Trophoblast cell (in vitro differentiated cells and primary cell): ENCODE results near the gene SYNM.

Source experiments
- DNase-seq, 2 donors: peaks; one replicate each; pipeline ENCODE4 v3.0.0-alpha.2; 2016
- H2AFZ ChIP-seq: 2 replicates; pipeline ENCODE4 v1.6.1; 2013; ENCODE audit warnings: low read length, moderate library complexity, mild to moderate bottlenecking; ENCODE audit not compliant: insufficient read depth, poor library complexity
- H2AK5ac ChIP-seq: 2 replicates; pipeline ENCODE4 v1.6.1; 2013; ENCODE audit warnings: mild to moderate bottlenecking, low read length
- H2BK120ac ChIP-seq: 2 replicates; pipeline ENCODE4 v1.6.1; 2013; ENCODE audit warnings: low read length, mild to moderate bottlenecking, moderate library complexity; ENCODE audit not compliant: insufficient read depth, poor library complexity
- H2BK12ac ChIP-seq: 2 replicates; pipeline ENCODE4 v1.6.1; 2013; ENCODE audit warnings: mild to moderate bottlenecking, low read length, moderate library complexity
- H2BK5ac ChIP-seq: 2 replicates; pipeline ENCODE4 v1.6.1; 2013; ENCODE audit warnings: low read length, low read depth, moderate library complexity, mild to moderate bottlenecking; ENCODE audit not compliant: poor library complexity
- H3K14ac ChIP-seq: 2 replicates; pipeline ENCODE4 v1.6.1; 2013; ENCODE audit warnings: mild to moderate bottlenecking, low read length
- H3K18ac ChIP-seq: 2 replicates; pipeline ENCODE4 v1.6.1; 2013; ENCODE audit warnings: mild to moderate bottlenecking, low read length
- H3K23ac ChIP-seq: 2 replicates; pipeline ENCODE4 v1.6.1; 2013; ENCODE audit warnings: low read length
- H3K27ac ChIP-seq: 2 replicates; pipeline ENCODE4 v1.5.1; 2013; ENCODE audit warnings: low read depth, mild to moderate bottlenecking, inconsistent platforms, low read length, moderate library complexity
- H3K27me3 ChIP-seq: 2 replicates; pipeline ENCODE4 v1.6.1; 2013; ENCODE audit warnings: inconsistent platforms, mild to moderate bottlenecking, low read length, moderate library complexity; ENCODE audit not compliant: insufficient read depth
- H3K36me3 ChIP-seq, 2 experiments: 1 replicate in 1 of 2; 2 replicates in 1 of 2; pipeline ENCODE4 v1.6.1; 2013; ENCODE audit warnings: low read length in 2 of 2, mild to moderate bottlenecking in 2 of 2, moderate library complexity in 1 of 2; ENCODE audit not compliant: insufficient read depth in 2 of 2, control insufficient read depth in 1 of 2
- H3K4ac ChIP-seq: 2 replicates; pipeline ENCODE4 v1.6.1; 2013; ENCODE audit warnings: low read depth, mild to moderate bottlenecking, low read length, moderate library complexity
- H3K4me1 ChIP-seq, 2 experiments: 1 replicate in 1 of 2; 2 replicates in 1 of 2; pipeline ENCODE4 v1.6.1; 2013; ENCODE audit warnings: low read length in 2 of 2, mild to moderate bottlenecking in 2 of 2, moderate library complexity in 1 of 2; ENCODE audit not compliant: insufficient read depth in 2 of 2, control insufficient read depth in 1 of 2
- H3K4me2 ChIP-seq: 2 replicates; pipeline ENCODE4 v1.6.1; 2013; ENCODE audit warnings: inconsistent platforms, mild to moderate bottlenecking, low read length, moderate library complexity
- H3K4me3 ChIP-seq: 2 replicates; pipeline ENCODE4 v1.5.1; 2013; ENCODE audit warnings: mild to moderate bottlenecking, low read depth, low read length, inconsistent platforms
- H3K79me1 ChIP-seq: one replicate; pipeline ENCODE4 v1.6.1; 2013; ENCODE audit warnings: low read length
- H3K79me2 ChIP-seq: 2 replicates; pipeline ENCODE4 v1.6.1; 2013; ENCODE audit warnings: low read length, mild to moderate bottlenecking; ENCODE audit not compliant: control insufficient read depth, insufficient read depth, poor library complexity
- H3K9ac ChIP-seq: 2 replicates; pipeline ENCODE4 v1.6.1; 2013; ENCODE audit warnings: mild to moderate bottlenecking, low read length
- H3K9me3 ChIP-seq: 2 replicates; pipeline ENCODE4 v1.6.1; 2013; ENCODE audit warnings: low read depth, mild to moderate bottlenecking, control low read depth, inconsistent platforms, low read length; ENCODE audit not compliant: insufficient read depth
- H4K12ac ChIP-seq: 2 replicates; pipeline ENCODE4 v1.6.1; 2013; ENCODE audit warnings: low read depth, mild to moderate bottlenecking, low read length, moderate library complexity
- H4K8ac ChIP-seq: 2 replicates; pipeline ENCODE4 v1.6.1; 2013; ENCODE audit warnings: low read depth, mild to moderate bottlenecking, low read length, moderate library complexity
- H4K91ac ChIP-seq: one replicate; pipeline ENCODE4 v1.6.1; 2013; ENCODE audit warnings: low read depth, mild to moderate bottlenecking, low read length, moderate library complexity
- WGBS: extraction: QIAGEN DNeasy Blood & Tissue Kit; methylation state at CpG from one replicate; pipeline ENCODE4 v1.1.7; 2013; ENCODE audit warnings: missing lambda C conversion rate; ENCODE audit not compliant: insufficient read length, insufficient coverage; ENCODE audit errors: extremely low coverage; 5-methylcytosine and 5-hydroxymethylcytosine counted together

Gene SYNM

GRCh38 chr15:99158626-99159412 is 53.9 kb downstream of the SYNM start:
- Histone ChIP-seq H3K23ac (no peak overlapping the region), H4K12ac (no peak overlapping the region), H3K9ac (no peak overlapping the region), H3K4ac (no peak overlapping the region), H3K79me2 (no peaks in the 10 kb centered on the region), H4K8ac (no peak overlapping the region), H2AFZ (no peak overlapping the region), H3K36me3 (peaks cover 0 to 12% of the 10 kb centered on the region in 2 experiments), H3K9me3 (peaks cover 2% of the 10 kb centered on the region), H2BK12ac (no peak overlapping the region), H2BK5ac (no peak overlapping the region), H3K18ac (no peak overlapping the region), H3K79me1 (no peaks in the 10 kb centered on the region), H3K14ac (no peak overlapping the region), H2AK5ac (no peak overlapping the region), H3K4me3 (no peak overlapping the region), H3K4me1 (peaks cover 3 to 6% of the 10 kb centered on the region in 2 experiments), H4K91ac (no peak overlapping the region), H2BK120ac (no peak overlapping the region), H3K4me2 (no peak overlapping the region), H3K27me3 (no peaks in the 10 kb centered on the region), H3K27ac (no peak overlapping the region)
- DNase-seq: no peak
- WGBS: no CpG with 5 or more reads among the region's 6 CpGs

DNA sequence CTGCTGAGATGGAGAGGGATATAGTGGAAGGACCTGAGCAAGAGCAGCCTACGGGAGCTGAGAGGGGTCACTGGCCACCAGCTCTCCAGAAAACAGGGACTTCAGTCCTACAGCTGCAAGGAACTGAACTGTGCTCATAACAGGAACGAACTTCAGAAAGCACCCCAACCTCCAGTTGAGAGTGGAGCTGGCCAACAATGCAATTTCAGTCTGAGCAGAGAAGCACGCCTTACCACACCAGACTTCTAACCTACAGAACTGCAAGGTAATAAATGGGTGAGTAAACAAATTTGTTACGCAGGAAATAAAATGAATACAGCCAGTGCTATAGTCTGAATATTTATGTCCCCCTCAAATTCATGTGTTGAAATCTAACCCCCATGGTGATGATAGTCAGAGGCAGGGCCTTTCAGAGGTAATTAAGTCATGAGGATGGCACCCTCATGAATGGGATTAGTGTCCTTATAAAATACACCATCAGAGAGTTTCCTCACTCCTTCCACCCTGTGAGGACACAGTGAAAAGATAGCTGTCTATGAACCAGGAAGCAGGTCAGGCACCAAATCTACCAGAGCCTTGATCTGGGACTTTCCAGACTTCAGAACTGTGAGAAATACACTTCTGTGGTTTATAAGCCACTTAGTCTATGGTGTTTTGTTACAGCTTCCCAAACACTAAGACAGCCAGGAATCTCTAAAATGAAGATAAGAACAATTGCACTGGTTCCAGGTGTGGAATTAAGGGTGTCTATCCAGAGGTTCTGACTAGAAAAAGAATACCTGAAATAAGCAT is 58.6 kb downstream of the SYNM start:
- H4K8ac ChIP-seq: no peak overlapping the region
- no peak overlapping the region for H2BK5ac ChIP-seq
- no peak overlapping the region for H3K27ac ChIP-seq
- H2AFZ ChIP-seq: no peak overlapping the region
- H3K4me2 ChIP-seq: no peak overlapping the region
- H2BK120ac ChIP-seq: no peak overlapping the region
- no peak for DNase-seq
- H3K79me1 ChIP-seq: no peaks in the 10 kb centered on the region
- H4K12ac ChIP-seq: no peak overlapping the region
- H2BK12ac ChIP-seq: no peak overlapping the region
- no peak overlapping the region for H3K14ac ChIP-seq
- peaks cover 5% of the 10 kb centered on the region for H3K9me3 ChIP-seq
- H3K23ac ChIP-seq: no peak overlapping the region
- no peak overlapping the region for H3K18ac ChIP-seq
- no peak overlapping the region for H4K91ac ChIP-seq
- no peaks in the 10 kb centered on the region for H3K79me2 ChIP-seq
- H3K4me1 ChIP-seq: no peaks in the 10 kb centered on the region
- no peak overlapping the region for H3K4me3 ChIP-seq
- no CpG with 5 or more reads among the region's 4 CpGs for WGBS
- no peak overlapping the region for H3K4ac ChIP-seq
- H3K36me3 ChIP-seq: peaks cover 0 to 23% of the 10 kb centered on the region in 2 experiments
- H2AK5ac ChIP-seq: no peak overlapping the region
- no peak overlapping the region for H3K9ac ChIP-seq
- H3K27me3 ChIP-seq: no peaks in the 10 kb centered on the region

- WGBS: no CpG with 5 or more reads among the region's 3 CpGs
- Histone ChIP-seq H2AK5ac (no peak overlapping the region), H3K14ac (no peak overlapping the region), H3K79me2 (no peaks in the 10 kb centered on the region), H3K4me2 (no peak overlapping the region), H4K8ac (no peak overlapping the region), H3K9me3 (peaks cover 3% of the 10 kb centered on the region), H3K4me3 (no peak overlapping the region), H3K79me1 (peaks cover under 1% of the 10 kb centered on the region), H2BK5ac (no peak overlapping the region), H3K36me3 (peaks cover 1 to 17% of the 10 kb centered on the region in 2 experiments), H3K18ac (no peak overlapping the region), H3K27ac (no peak overlapping the region), H4K12ac (no peak overlapping the region), H2BK12ac (no peak overlapping the region), H2AFZ (no peak overlapping the region), H3K4me1 (no peaks in the 10 kb centered on the region), H4K91ac (no peak overlapping the region), H3K23ac (no peak overlapping the region), H3K4ac (no peak overlapping the region), H2BK120ac (no peak overlapping the region), H3K27me3 (no peaks in the 10 kb centered on the region), H3K9ac (no peak overlapping the region)
- DNase-seq: no peak
Observed at GRCh38 chr15:99164119-99164518, 59.2 kb downstream of the SYNM start.

DNA sequence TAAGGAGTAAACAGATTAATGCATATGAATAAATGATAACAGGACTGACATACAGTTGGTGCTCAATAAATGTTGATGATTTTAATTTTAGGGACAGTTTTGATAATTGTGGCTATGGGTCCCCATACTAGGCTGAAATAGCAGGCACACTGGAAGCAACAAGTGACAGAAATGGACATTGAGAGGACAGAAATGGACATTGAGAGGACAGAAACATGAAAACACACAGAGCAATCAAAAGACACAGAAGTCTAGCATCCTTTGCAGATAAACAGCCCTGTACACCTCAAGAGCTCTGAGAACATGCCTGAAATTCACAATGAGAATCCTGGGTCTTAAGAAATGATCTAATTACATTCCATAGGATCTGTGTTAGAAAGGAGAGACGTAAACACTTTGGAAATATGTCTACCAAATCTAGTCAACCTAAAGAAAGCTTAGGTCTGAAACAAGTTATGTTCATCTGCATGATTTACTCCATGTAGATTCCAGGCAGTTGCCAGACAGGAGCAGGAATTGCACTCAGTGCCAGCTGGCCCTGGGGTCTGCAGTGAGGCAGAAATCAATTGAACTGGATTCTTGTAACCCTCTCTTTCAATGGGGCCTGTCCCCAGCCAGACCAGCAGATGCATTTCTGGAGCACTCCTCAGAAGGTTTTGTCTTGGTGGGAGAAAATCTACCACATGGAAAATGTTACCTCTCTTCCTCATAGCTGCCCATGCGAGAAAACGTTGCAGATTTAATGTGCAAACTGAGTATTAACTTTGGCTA is 60.3 kb downstream of the SYNM start:
- Histone ChIP-seq H3K4me1 (peaks cover 0 to 4% of the 10 kb centered on the region in 2 experiments), H2BK120ac (no peak overlapping the region), H2AFZ (no peak overlapping the region), H2BK5ac (no peak overlapping the region), H3K27ac (no peak overlapping the region), H3K4ac (no peak overlapping the region), H3K23ac (no peak overlapping the region), H4K8ac (no peak overlapping the region), H3K79me1 (peaks cover 4% of the 10 kb centered on the region), H3K27me3 (no peaks in the 10 kb centered on the region), H3K9me3 (peaks cover 3% of the 10 kb centered on the region), H3K36me3 (peaks cover 4 to 14% of the 10 kb centered on the region in 2 experiments), H3K18ac (no peak overlapping the region), H3K4me2 (no peak overlapping the region), H2AK5ac (no peak overlapping the region), H3K79me2 (no peaks in the 10 kb centered on the region), H3K4me3 (no peak overlapping the region), H3K9ac (no peak overlapping the region), H2BK12ac (no peak overlapping the region), H4K12ac (no peak overlapping the region), H4K91ac (no peak overlapping the region), H3K14ac (no peak overlapping the region)
- no peak for DNase-seq
- no CpG with 5 or more reads among the region's 3 CpGs for WGBS
